NCI-H524 treated with DMSO at 0.1 percent for 48 hours (cell line): ENCODE data around the gene PHYHD1.

Experiments
- DNase-seq: peaks from one replicate; lab custom pipeline; 2025; lab: John Stamatoyannopoulos, UW

PHYHD1 gene

GRCh38 chr9:128972956-128973355 lies 52.2 kb downstream of the PHYHD1 start:
- DNase-seq = no peak

- no peak for DNase-seq
These were observed 58.3 kb downstream of the PHYHD1 start for GRCh38 chr9:128979111-128979510.

- DNase-seq = no peak
These were observed 62.8 kb downstream of the PHYHD1 start for GRCh38 chr9:128983536-128983935.

DNA sequence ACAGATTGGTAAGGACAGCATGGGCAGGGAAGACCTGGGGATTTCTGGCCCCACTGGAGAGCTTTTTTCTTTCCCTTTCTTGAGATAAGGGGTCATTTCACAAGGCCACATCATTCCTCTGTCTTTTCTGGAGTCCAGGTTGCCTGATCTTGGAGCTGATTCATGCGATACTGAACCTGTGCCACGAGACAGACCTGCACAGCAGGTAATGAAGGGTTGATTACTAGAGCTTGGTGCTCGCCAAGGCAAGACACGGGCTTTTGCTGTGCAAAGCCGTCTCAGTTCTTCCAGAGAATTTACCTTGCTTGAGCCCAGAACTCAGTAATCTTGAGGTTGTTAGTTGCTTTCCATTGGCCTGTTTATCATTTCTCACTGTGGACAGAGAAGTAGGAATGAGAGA lies 65.9 kb downstream of the PHYHD1 start:
- no peak for DNase-seq

DNA sequence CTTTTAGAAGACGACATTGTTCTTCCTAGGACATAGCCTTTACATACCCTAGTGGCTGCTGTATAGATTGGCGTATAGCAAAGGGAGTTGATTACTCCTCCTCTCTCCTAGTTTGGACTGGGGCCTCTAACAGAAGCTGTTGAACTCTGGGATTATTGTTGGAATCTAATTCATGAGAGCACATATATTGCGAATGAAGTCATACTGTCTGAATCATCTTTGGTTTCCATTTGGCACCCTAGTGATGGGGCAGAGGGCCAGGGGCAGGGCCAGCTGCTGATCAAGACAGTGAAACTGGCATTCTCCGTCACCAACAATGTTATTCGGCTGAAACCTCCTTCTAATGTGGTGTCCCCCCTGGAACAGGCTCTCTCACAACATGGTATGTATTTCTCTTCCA lies 67.0 kb downstream of the PHYHD1 start:
- DNase-seq = no peak
